Measurements from ENCODE around the gene CACNA1B. TPM values are rescaled to one million over a fixed set of nuclear protein-coding genes. Genes with fewer than 3 reads are reported as not detected.

Gene CACNA1B
- total RNA-seq, 1 experiment from 2014 or later: 0.34 TPM

GRCh38 chr9:138057726-138058125 lies 180.1 kb downstream of the CACNA1B start:
- Histone ChIP-seq H3K36me3 (ENCODE audit: insufficient read depth, low read length, poor library complexity, severe bottlenecking) (no peaks in the 10 kb centered on the region), H3K27me3 (replicated peaks; ENCODE audit: insufficient read depth, low read depth, low read length, poor library complexity) (no peaks in the 10 kb centered on the region), H3K4me3 (ENCODE audit: low read depth, low read length, poor library complexity, severe bottlenecking) (no peak overlapping the region), H3K27ac (ENCODE audit: low read depth, low read length, poor library complexity, severe bottlenecking) (no peak overlapping the region), H3K9me3 (ENCODE audit: low read depth, low read length, poor library complexity, severe bottlenecking) (no peaks in the 10 kb centered on the region), H3K4me1 (ENCODE audit: insufficient read depth, low read length, poor library complexity, severe bottlenecking) (no peaks in the 10 kb centered on the region)
- no peak for TF ChIP-seq CTCF (conservative IDR thresholded peaks at IDR 0.05; ENCODE audit: low read depth, low read length)
- TF ChIP-seq EZH2 (IDR thresholded peaks at IDR 0.05; ENCODE audit: borderline replicate concordance, low read depth, low read length, poor library complexity, severe bottlenecking): no peak
- CTCF ChIA-PET: no interaction called here
- intact Hi-C loops (cut with micrococcal nuclease; ENCODE audit: unreplicated experiment): no loop called here
- BruUV-seq (replicated peaks): no TSS peak
- DNase-seq (ENCODE audit: low spot score): no peak
- POLR2A ChIA-PET (ENCODE audit: low non-redundant PET): no interaction called here

- CTCF ChIA-PET: no interaction called here
- Histone ChIP-seq H3K27me3 (replicated peaks; ENCODE audit: insufficient read depth, low read depth, low read length, poor library complexity) (no peaks in the 10 kb centered on the region), H3K4me1 (ENCODE audit: insufficient read depth, low read length, poor library complexity, severe bottlenecking) (no peaks in the 10 kb centered on the region), H3K36me3 (ENCODE audit: insufficient read depth, low read length, poor library complexity, severe bottlenecking) (no peaks in the 10 kb centered on the region), H3K9me3 (ENCODE audit: low read depth, low read length, poor library complexity, severe bottlenecking) (no peaks in the 10 kb centered on the region), H3K27ac (ENCODE audit: low read depth, low read length, poor library complexity, severe bottlenecking) (no peak overlapping the region), H3K4me3 (ENCODE audit: low read depth, low read length, poor library complexity, severe bottlenecking) (no peak overlapping the region)
- BruUV-seq (replicated peaks): no TSS peak
- no peak for DNase-seq (ENCODE audit: low spot score)
- TF ChIP-seq CTCF (conservative IDR thresholded peaks at IDR 0.05; ENCODE audit: low read depth, low read length) (no peak), EZH2 (IDR thresholded peaks at IDR 0.05; ENCODE audit: borderline replicate concordance, low read depth, low read length, poor library complexity, severe bottlenecking) (no peak)
- POLR2A ChIA-PET (ENCODE audit: low non-redundant PET): no interaction called here
- intact Hi-C loops (cut with micrococcal nuclease; ENCODE audit: unreplicated experiment): no loop called here
These were observed 180.6 kb downstream of the CACNA1B start for GRCh38 chr9:138058181-138058580.

GRCh38 chr9:138059196-138059595 lies 181.6 kb downstream of the CACNA1B start:
- ChIA-PET POLR2A (ENCODE audit: low non-redundant PET) (no interaction called here), CTCF (no interaction called here)
- H3K27ac ChIP-seq (ENCODE audit: low read depth, low read length, poor library complexity, severe bottlenecking): no peak overlapping the region
- no TSS peak for BruUV-seq (replicated peaks)
- no peak overlapping the region for H3K4me3 ChIP-seq (ENCODE audit: low read depth, low read length, poor library complexity, severe bottlenecking)
- intact Hi-C loops (cut with micrococcal nuclease; ENCODE audit: unreplicated experiment): no loop called here
- TF ChIP-seq EZH2 (IDR thresholded peaks at IDR 0.05; ENCODE audit: borderline replicate concordance, low read depth, low read length, poor library complexity, severe bottlenecking) (no peak), CTCF (conservative IDR thresholded peaks at IDR 0.05; ENCODE audit: low read depth, low read length) (no peak)
- H3K9me3 ChIP-seq (ENCODE audit: low read depth, low read length, poor library complexity, severe bottlenecking): no peaks in the 10 kb centered on the region
- no peaks in the 10 kb centered on the region for H3K36me3 ChIP-seq (ENCODE audit: insufficient read depth, low read length, poor library complexity, severe bottlenecking)
- no peak for DNase-seq (ENCODE audit: low spot score)
- no peaks in the 10 kb centered on the region for H3K4me1 ChIP-seq (ENCODE audit: insufficient read depth, low read length, poor library complexity, severe bottlenecking)
- no peaks in the 10 kb centered on the region for H3K27me3 ChIP-seq (replicated peaks; ENCODE audit: insufficient read depth, low read depth, low read length, poor library complexity)
